K562 (cell line): ENCODE measurements around the gene CCDC70. TPM values are rescaled to one million over a fixed set of nuclear protein-coding genes. Genes with fewer than 3 reads are reported as not detected.

ENCODE experiments used
- CHAMP1 ChIP-seq: fragments of 450-650 bp; IDR thresholded peaks from 2 replicates; pipeline ENCODE4 v1.6.1; 2016; ENCODE audit warnings: mild to moderate bottlenecking
- CREBBP ChIP-seq: IDR thresholded peaks from one replicate; pipeline ENCODE4 v1.6.1; 2012; ENCODE audit warnings: low read depth, mild to moderate bottlenecking, control low read depth, inconsistent platforms, low read length
- EP300 ChIP-seq: IDR thresholded peaks from 2 replicates; pipeline ENCODE4 v1.6.1; 2012; ENCODE audit warnings: low read length, improper control_type of control experiment
- ETS1 ChIP-seq: conservative IDR thresholded peaks from 2 replicates; pipeline ENCODE4 v1.6.1; 2011; ENCODE audit warnings: low read depth, mild to moderate bottlenecking, low read length; ENCODE audit not compliant: control insufficient read depth
- FOXJ2 ChIP-seq: fragments of 200-800 bp; sonication (Bioruptor generic); IDR thresholded peaks from 2 replicates; pipeline ENCODE4 v1.6.1; 2016; ENCODE audit warnings: missing genetic modification characterization, missing compliant biosample characterization
- HDGF ChIP-seq: fragments of 450-650 bp; IDR thresholded peaks from 2 replicates; pipeline ENCODE4 v1.6.1; 2016
- MEIS2 ChIP-seq: fragments of 450-650 bp; IDR thresholded peaks from 2 replicates; pipeline ENCODE4 v1.6.1; 2014; ENCODE audit warnings: mild to moderate bottlenecking; ENCODE audit not compliant: partially characterized antibody
- NR2C1 ChIP-seq, 2 experiments: fragments of 450-650 bp; IDR thresholded peaks; 2 replicates each; pipeline ENCODE4 v1.6.1; 2017; ENCODE audit warnings: mild to moderate bottlenecking in 2 of 2, antibody characterized with exemption in 1 of 2, inconsistent platforms in 1 of 2, missing compliant biosample characterization in 1 of 2, missing genetic modification characterization in 1 of 2
- POLR3A ChIP-seq: IDR thresholded peaks from 2 replicates; pipeline ENCODE4 v1.6.1; 2011; ENCODE audit warnings: borderline replicate concordance, mild to moderate bottlenecking, moderate library complexity; ENCODE audit not compliant: insufficient read length, insufficient read depth; ENCODE audit errors: extremely low read depth
- RCOR1 ChIP-seq, 2 experiments: IDR thresholded peaks; 2 replicates each; pipeline ENCODE4 v1.6.1; 2012; ENCODE audit warnings: low read depth in 2 of 2, low read length in 2 of 2, borderline replicate concordance in 1 of 2, improper control_type of control experiment in 1 of 2
- U2AF2 ChIP-seq: fragments of 200-400 bp; formaldehyde crosslinking; optimal IDR thresholded peaks from 2 replicates; pipeline ENCODE3; 2017; ENCODE audit warnings: low read depth, mild to moderate bottlenecking, low read length
- ZBTB8A ChIP-seq: fragments of 450-650 bp; IDR thresholded peaks from 2 replicates; pipeline ENCODE4 v1.6.1; 2018; ENCODE audit warnings: mild to moderate bottlenecking, moderate library complexity; ENCODE audit not compliant: partially characterized antibody
- ZBTB9 ChIP-seq: fragments of 450-650 bp; formaldehyde crosslinking; IDR thresholded peaks from 2 replicates; pipeline ENCODE4 v1.4.0; 2020; ENCODE audit warnings: mild to moderate bottlenecking, moderate library complexity
- ZNF232 ChIP-seq: sonication (generic); formaldehyde crosslinking; IDR thresholded peaks from 2 replicates; pipeline ENCODE4 v1.8.0; 2022; ENCODE audit warnings: mild to moderate bottlenecking, missing genetic modification reagents
- ZNF551 ChIP-seq: fragments of 250-450 bp; sonication (Bioruptor Pico); IDR thresholded peaks from 2 replicates; pipeline ENCODE4 v1.5.0; 2021; ENCODE audit warnings: mild to moderate bottlenecking, moderate library complexity
- ZNF644 ChIP-seq: fragments of 200-800 bp; sonication (Bioruptor generic); IDR thresholded peaks from 2 replicates; pipeline ENCODE4 v1.6.1; 2016; ENCODE audit warnings: low read depth, missing genetic modification characterization, missing compliant biosample characterization
- ZNF655 ChIP-seq: fragments of 250-450 bp; sonication (Bioruptor Pico); IDR thresholded peaks from 2 replicates; pipeline ENCODE4 v1.5.0; 2021
- ZNF695 ChIP-seq: fragments of 450-650 bp; formaldehyde crosslinking; IDR thresholded peaks from 2 replicates; pipeline ENCODE4 v1.4.0; 2020; ENCODE audit warnings: mild to moderate bottlenecking, moderate library complexity
- ZNF79 ChIP-seq: fragments of 250-450 bp; sonication (Bioruptor Pico); IDR thresholded peaks from 2 replicates; pipeline ENCODE4 v1.4.0; 2020; ENCODE audit warnings: low read depth, mild to moderate bottlenecking, moderate library complexity
- polyA plus RNA-seq, 8 experiments: library from polyadenylated mRNA; depleted of rRNA in 4 of 8; stranded (reverse) in 5 of 8; unstranded in 3 of 8; fragments of >200 nt; fragmentation: Nextera tagmentation in 2 of 8; fragmentation: Illumina TruSeq in 1 of 8; extraction: Ambion mirVana in 2 of 8; extraction: Trizol in 1 of 8; gene quantifications; 2 replicates each; pipeline versions ENCODE4 v1.2.1 to v1.2.3, GENCODE V29; 2011 to 2014; ENCODE audit warnings: inconsistent platforms in 1 of 8, missing spikeins in 1 of 8
- total RNA-seq, 7 experiments: library from RNA; depleted of rRNA in 6 of 7; stranded (reverse); fragments of >200 nt in 6 of 7; fragmentation: Illumina TruSeq in 2 of 7; extraction: Trizol in 2 of 7; gene quantifications; 2 replicates each; pipeline versions ENCODE4 v1.2.1 to v1.2.3, GENCODE V29; 2011 to 2021; ENCODE audit warnings: low replicate concordance in 1 of 7
- TF ChIP-seq, protein P1 (sequence below): fragments of 200-400 bp; formaldehyde crosslinking; IDR thresholded peaks from 2 replicates; pipeline ENCODE4 v1.6.1; 2017; ENCODE audit warnings: mild to moderate bottlenecking, low read depth, low read length, moderate library complexity

Gene CCDC70
- total and polyA plus RNA-seq, 9 of the 15 experiments (the other 6 are each of a cell fraction or from before 2014, with no cell fraction given): not detected

- TF ChIP-seq ZNF232 (no peak), NR2C1 (IDR thresholded peaks at IDR 0.05) (peak; percentile 29; the same call in 1 of the 2 replicates), NR2C1 (tag; IDR thresholded peaks at IDR 0.05) (peak; percentile 59), ZBTB8A (no peak), U2AF2 (no peak), FOXJ2 (tag) (no peak), ZBTB9 (no peak), ZNF551 (CRISPR knock-in tag) (no peak), ZNF644 (tag) (no peak), ETS1 (no peak), RCOR1 (IDR thresholded peaks at IDR 0.05; ENCODE audit: borderline replicate concordance in 1 of 2, low read depth in 2 of 2, low read length in 2 of 2) (peak in 1 of 2 experiments; percentile 68; a peak in 1 of 4 replicates), ZNF79 (CRISPR knock-in tag) (no peak), EP300 (0 out of 2 replicates have a peak, but pooled peaks have one; percentile 13), CREBBP (no peak), HDGF (no peak), POLR3A (no peak), CHAMP1 (no peak), ZNF695 (CRISPR knock-in tag) (no peak), ZNF655 (no peak), MEIS2 (no peak)
- TF ChIP-seq, protein P1, sequence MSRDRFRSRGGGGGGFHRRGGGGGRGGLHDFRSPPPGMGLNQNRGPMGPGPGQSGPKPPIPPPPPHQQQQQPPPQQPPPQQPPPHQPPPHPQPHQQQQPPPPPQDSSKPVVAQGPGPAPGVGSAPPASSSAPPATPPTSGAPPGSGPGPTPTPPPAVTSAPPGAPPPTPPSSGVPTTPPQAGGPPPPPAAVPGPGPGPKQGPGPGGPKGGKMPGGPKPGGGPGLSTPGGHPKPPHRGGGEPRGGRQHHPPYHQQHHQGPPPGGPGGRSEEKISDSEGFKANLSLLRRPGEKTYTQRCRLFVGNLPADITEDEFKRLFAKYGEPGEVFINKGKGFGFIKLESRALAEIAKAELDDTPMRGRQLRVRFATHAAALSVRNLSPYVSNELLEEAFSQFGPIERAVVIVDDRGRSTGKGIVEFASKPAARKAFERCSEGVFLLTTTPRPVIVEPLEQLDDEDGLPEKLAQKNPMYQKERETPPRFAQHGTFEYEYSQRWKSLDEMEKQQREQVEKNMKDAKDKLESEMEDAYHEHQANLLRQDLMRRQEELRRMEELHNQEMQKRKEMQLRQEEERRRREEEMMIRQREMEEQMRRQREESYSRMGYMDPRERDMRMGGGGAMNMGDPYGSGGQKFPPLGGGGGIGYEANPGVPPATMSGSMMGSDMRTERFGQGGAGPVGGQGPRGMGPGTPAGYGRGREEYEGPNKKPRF: no peak
Measured at GRCh38 chr13:51861723-51862300, at the start of gene CCDC70 (continued).
